ENCODE measurements around the gene CDKN1B.
A peak's percentile ranks its signal among the peaks of the same experiment; 100 is the strongest.

The CDKN1B gene

DNA sequence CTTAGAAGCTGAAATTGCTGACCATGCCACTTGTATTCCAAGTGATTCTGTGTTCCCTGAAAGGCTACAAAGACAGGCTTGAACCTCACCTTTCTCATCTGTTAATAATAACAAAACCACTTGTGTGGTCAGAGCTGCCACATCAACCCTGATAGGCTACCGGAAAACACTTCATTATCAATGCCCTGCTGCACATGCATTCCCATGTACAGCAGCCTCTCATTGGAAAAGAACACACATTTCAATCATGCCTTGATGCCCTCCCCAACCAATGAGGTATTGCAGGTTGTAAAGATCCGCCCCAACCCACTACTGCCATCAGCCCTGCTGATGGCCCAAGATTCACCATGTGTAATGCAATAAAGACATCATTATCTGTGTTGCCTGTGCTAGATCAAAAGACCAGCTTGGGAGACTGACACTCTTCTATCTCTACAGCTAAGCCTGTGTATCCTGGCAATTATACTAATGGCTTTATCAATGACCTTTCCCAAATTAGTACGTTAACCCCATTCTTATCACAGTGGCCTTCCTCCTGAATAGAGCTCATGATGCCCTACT is 24.0 kb upstream of the CDKN1B start:
- Histone ChIP-seq H3K4me1 (ENCODE audit: low read depth, poor library complexity, severe bottlenecking) (peaks cover 41% of the 10 kb centered on the region), H3K4me2 (peak overlapping the region; percentile 53), H3K27me3 (ENCODE audit: insufficient read depth, low read depth) (no peaks in the 10 kb centered on the region), H3K36me3 (ENCODE audit: insufficient read depth) (no peaks in the 10 kb centered on the region), H3K4me3 (IDR thresholded peaks at IDR 0.05; ENCODE audit: insufficient read depth, low read depth, low read length) (no peak overlapping the region), H4K20me1 (ENCODE audit: insufficient read depth) (no peaks in the 10 kb centered on the region), H3K27ac (peak overlapping the region; percentile 48; the same call in 1 of the 2 replicates), H2AFZ (ENCODE audit: low read depth) (no peak overlapping the region), H3K9ac (no peak overlapping the region), H3K79me2 (ENCODE audit: insufficient read depth, low read depth) (no peaks in the 10 kb centered on the region)
- TF ChIP-seq, protein P1, sequence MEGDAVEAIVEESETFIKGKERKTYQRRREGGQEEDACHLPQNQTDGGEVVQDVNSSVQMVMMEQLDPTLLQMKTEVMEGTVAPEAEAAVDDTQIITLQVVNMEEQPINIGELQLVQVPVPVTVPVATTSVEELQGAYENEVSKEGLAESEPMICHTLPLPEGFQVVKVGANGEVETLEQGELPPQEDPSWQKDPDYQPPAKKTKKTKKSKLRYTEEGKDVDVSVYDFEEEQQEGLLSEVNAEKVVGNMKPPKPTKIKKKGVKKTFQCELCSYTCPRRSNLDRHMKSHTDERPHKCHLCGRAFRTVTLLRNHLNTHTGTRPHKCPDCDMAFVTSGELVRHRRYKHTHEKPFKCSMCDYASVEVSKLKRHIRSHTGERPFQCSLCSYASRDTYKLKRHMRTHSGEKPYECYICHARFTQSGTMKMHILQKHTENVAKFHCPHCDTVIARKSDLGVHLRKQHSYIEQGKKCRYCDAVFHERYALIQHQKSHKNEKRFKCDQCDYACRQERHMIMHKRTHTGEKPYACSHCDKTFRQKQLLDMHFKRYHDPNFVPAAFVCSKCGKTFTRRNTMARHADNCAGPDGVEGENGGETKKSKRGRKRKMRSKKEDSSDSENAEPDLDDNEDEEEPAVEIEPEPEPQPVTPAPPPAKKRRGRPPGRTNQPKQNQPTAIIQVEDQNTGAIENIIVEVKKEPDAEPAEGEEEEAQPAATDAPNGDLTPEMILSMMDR (conservative IDR thresholded peaks at IDR 0.05; ENCODE audit: low read depth, low read length): no peak

DNA sequence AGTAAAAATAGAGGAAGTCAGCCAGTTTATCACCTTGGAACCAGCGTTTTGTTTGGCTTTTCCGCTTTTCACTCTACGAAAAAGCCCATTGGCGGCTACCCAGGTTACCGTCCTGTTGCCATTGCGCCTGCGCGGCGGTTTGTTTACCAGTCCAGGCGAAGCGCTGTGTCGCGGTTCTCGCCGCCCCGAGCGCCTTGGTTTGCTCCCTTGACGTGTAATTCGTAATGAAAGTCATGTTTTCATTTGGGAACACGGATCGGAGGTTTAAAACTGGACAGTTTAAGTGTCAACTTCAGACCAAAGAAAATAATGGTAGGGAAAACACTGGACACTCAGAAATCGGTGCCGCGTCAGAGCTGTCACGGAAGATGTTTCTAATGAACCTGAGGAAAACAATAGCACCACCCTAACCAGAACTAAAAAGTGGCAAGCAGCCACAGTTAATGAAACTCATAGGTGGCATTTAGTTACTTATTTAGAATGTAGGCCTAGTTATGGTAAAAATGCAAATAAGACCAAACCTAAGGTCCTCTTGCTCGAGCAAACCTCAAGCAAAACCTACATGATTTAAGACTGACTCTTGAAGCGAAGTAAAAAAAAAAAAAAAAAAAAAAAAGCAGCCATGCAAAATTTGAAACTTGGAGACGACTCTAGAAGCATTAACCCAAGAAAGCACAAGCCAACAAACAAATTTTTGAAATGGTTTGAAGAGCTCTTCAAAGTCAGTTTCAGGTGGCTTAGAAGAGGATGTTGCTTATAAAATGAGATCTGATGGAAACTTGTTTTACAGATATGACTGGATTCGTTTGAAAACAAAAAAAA is 20.4 kb upstream of the CDKN1B start:
- TF ChIP-seq, protein P1 (conservative IDR thresholded peaks at IDR 0.05; ENCODE audit: low read depth, low read length): no peak; the same call in 1 of the 2 replicates
- no peaks in the 10 kb centered on the region for H3K27me3 ChIP-seq (ENCODE audit: insufficient read depth, low read depth)
- H3K79me2 ChIP-seq (ENCODE audit: insufficient read depth, low read depth): no peaks in the 10 kb centered on the region
- H3K4me2 ChIP-seq: peak overlapping the region; percentile 93
- no peaks in the 10 kb centered on the region for H3K36me3 ChIP-seq (ENCODE audit: insufficient read depth)
- peak overlapping the region; percentile 86 for H2AFZ ChIP-seq (ENCODE audit: low read depth)
- H3K27ac ChIP-seq: peak overlapping the region; percentile 98
- peaks cover 64% of the 10 kb centered on the region for H3K4me1 ChIP-seq (ENCODE audit: low read depth, poor library complexity, severe bottlenecking)
- no peak overlapping the region for H3K4me3 ChIP-seq (IDR thresholded peaks at IDR 0.05; ENCODE audit: insufficient read depth, low read depth, low read length)
- H3K9ac ChIP-seq: peak overlapping the region; percentile 97
- H4K20me1 ChIP-seq (ENCODE audit: insufficient read depth): no peaks in the 10 kb centered on the region

GRCh38 chr12:12699345-12699744 is 17.8 kb upstream of the CDKN1B start:
- peaks cover 70% of the 10 kb centered on the region for H3K4me1 ChIP-seq (ENCODE audit: low read depth, poor library complexity, severe bottlenecking)
- H2AFZ ChIP-seq (ENCODE audit: low read depth): no peak overlapping the region
- H4K20me1 ChIP-seq (ENCODE audit: insufficient read depth): no peaks in the 10 kb centered on the region
- TF ChIP-seq, protein P1 (conservative IDR thresholded peaks at IDR 0.05; ENCODE audit: low read depth, low read length): no peak
- no peak overlapping the region for H3K4me3 ChIP-seq (IDR thresholded peaks at IDR 0.05; ENCODE audit: insufficient read depth, low read depth, low read length)
- H3K79me2 ChIP-seq (ENCODE audit: insufficient read depth, low read depth): no peaks in the 10 kb centered on the region
- H3K9ac ChIP-seq: no peak overlapping the region
- H3K27ac ChIP-seq: peak overlapping the region; percentile 98
- H3K4me2 ChIP-seq: peak overlapping the region; percentile 93; the same call in 1 of the 2 replicates
- H3K36me3 ChIP-seq (ENCODE audit: insufficient read depth): no peaks in the 10 kb centered on the region
- H3K27me3 ChIP-seq (ENCODE audit: insufficient read depth, low read depth): no peaks in the 10 kb centered on the region

DNA sequence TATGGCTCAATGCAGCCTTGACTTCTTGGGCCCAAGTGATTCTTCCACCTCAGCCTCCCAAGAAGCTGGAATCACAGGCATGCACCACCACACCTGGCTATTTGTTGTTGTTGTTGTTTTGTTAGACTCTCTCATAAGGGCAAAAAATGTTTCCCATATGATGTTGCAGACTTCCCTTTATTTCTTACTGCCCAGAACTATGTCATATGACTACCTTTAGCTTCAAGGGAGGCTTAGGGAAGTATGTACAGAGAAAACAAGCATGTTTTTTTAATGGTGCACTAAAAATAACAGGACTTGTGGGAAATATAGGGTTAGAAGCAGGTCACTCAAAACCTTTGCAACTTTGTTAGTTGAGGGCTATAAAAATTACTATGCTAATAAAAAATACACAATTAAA is 16.9 kb upstream of the CDKN1B start:
- Histone ChIP-seq H3K4me2 (peak overlapping the region; percentile 0; the same call in 1 of the 2 replicates), H4K20me1 (ENCODE audit: insufficient read depth) (no peaks in the 10 kb centered on the region), H3K27ac (peak overlapping the region; percentile 2; the same call in 1 of the 2 replicates), H3K36me3 (ENCODE audit: insufficient read depth) (no peaks in the 10 kb centered on the region), H2AFZ (ENCODE audit: low read depth) (no peak overlapping the region), H3K27me3 (ENCODE audit: insufficient read depth, low read depth) (no peaks in the 10 kb centered on the region), H3K79me2 (ENCODE audit: insufficient read depth, low read depth) (no peaks in the 10 kb centered on the region), H3K4me1 (ENCODE audit: low read depth, poor library complexity, severe bottlenecking) (peaks cover 78% of the 10 kb centered on the region), H3K9ac (no peak overlapping the region), H3K4me3 (IDR thresholded peaks at IDR 0.05; ENCODE audit: insufficient read depth, low read depth, low read length) (no peak overlapping the region)
- TF ChIP-seq, protein P1 (conservative IDR thresholded peaks at IDR 0.05; ENCODE audit: low read depth, low read length): no peak
